NOMO-1 treated with dmso at 0.1 percent for 144 hours (cell line): ENCODE results near the gene NOG.

Experiments
- DNase-seq: peaks from one replicate; lab custom pipeline; 2025; ENCODE audit not compliant: unreplicated experiment; lab: John Stamatoyannopoulos, UW

The NOG gene

GRCh38 chr17:56596691-56597494, 3.4 kb downstream of the NOG start:
- no peak for DNase-seq

GRCh38 chr17:56597495-56597990, 4.0 kb downstream of the NOG start:
- DNase-seq, result no peak

- DNase-seq, result no peak
Observed at GRCh38 chr17:56598466-56598865, 5.0 kb downstream of the NOG start.

- no peak for DNase-seq
Observed at GRCh38 chr17:56599088-56599487, 5.6 kb downstream of the NOG start.

- DNase-seq, result no peak
Observed at GRCh38 chr17:56599566-56599965, 6.1 kb downstream of the NOG start.

- DNase-seq, result no peak
Observed at GRCh38 chr17:56600256-56600655, 6.8 kb downstream of the NOG start.

GRCh38 chr17:56601591-56601990, 8.1 kb downstream of the NOG start:
- no peak for DNase-seq

- DNase-seq, result no peak
Observed at GRCh38 chr17:56602292-56603130, 9.0 kb downstream of the NOG start.

- DNase-seq, result no peak
Observed at GRCh38 chr17:56603486-56604238, 10.2 kb downstream of the NOG start.

GRCh38 chr17:56604691-56605290, 11.3 kb downstream of the NOG start:
- no peak for DNase-seq

GRCh38 chr17:56608944-56609343, 15.4 kb downstream of the NOG start:
- no peak for DNase-seq

GRCh38 chr17:56610321-56610720, 16.8 kb downstream of the NOG start:
- DNase-seq, result no peak

GRCh38 chr17:56613131-56613530, 19.6 kb downstream of the NOG start:
- no peak for DNase-seq

GRCh38 chr17:56614522-56614921, 21.0 kb downstream of the NOG start:
- no peak for DNase-seq

- DNase-seq, result no peak
Observed at GRCh38 chr17:56616239-56616638, 22.7 kb downstream of the NOG start.

GRCh38 chr17:56623383-56623782, 29.9 kb downstream of the NOG start:
- no peak for DNase-seq

GRCh38 chr17:56624309-56624708, 30.8 kb downstream of the NOG start:
- peak; percentile 11 for DNase-seq

GRCh38 chr17:56624912-56625311, 31.4 kb downstream of the NOG start:
- DNase-seq, result peak; percentile 33

- DNase-seq, result no peak
Observed at GRCh38 chr17:56629531-56630075, 36.1 kb downstream of the NOG start.

GRCh38 chr17:56630202-56630601, 36.7 kb downstream of the NOG start:
- DNase-seq, result no peak

GRCh38 chr17:56633681-56634080, 40.2 kb downstream of the NOG start:
- DNase-seq, result no peak
